HUES6 (cell line): ENCODE measurements around the gene BCL2L1.

Experiments used
- H3K27ac ChIP-seq: 2 replicates; pipeline ENCODE4 v1.7.0; 2013; ENCODE audit warnings: low read depth, mild to moderate bottlenecking, low read length, inconsistent platforms
- H3K27me3 ChIP-seq: 2 replicates; pipeline ENCODE4 v1.6.1; 2013; ENCODE audit warnings: low read length; ENCODE audit not compliant: control insufficient read depth, insufficient read depth
- H3K36me3 ChIP-seq: 2 replicates; pipeline ENCODE4 v1.6.1; 2013; ENCODE audit warnings: low read length; ENCODE audit not compliant: control insufficient read depth, insufficient read depth
- H3K4me1 ChIP-seq: 2 replicates; pipeline ENCODE4 v1.6.1; 2013; ENCODE audit warnings: low read length; ENCODE audit not compliant: control insufficient read depth, insufficient read depth
- H3K4me3 ChIP-seq: 2 replicates; pipeline ENCODE4 v1.5.1; 2013; ENCODE audit warnings: low read depth, low read length
- H3K9ac ChIP-seq: one replicate; pipeline ENCODE4 v1.6.1; 2013; ENCODE audit warnings: mild to moderate bottlenecking, low read length
- H3K9me3 ChIP-seq: 2 replicates; pipeline ENCODE4 v1.6.1; 2013; ENCODE audit warnings: low read depth, low read length; ENCODE audit not compliant: control insufficient read depth, insufficient read depth

BCL2L1 gene

DNA sequence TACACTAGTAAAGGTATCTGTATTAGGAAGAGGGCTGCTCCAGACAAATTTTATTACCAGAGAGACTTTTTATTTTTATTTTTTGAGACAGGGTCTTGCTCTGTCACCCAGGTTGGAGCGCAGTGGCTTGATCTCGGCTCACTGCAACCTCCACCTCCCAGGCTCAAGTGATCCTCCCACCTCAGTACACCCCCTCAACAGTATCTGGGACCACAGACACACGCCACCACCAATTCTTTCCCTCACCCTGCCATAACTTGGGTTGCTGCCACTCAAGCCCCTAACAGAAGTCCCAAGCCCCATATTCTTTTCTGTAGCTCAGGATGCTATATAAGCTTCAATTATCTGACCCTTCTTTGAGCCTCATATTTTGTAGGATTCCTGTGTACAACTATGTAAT is 6.9 kb downstream of the BCL2L1 start:
- Histone ChIP-seq H3K27ac (no peak overlapping the region), H3K27me3 (no peaks in the 10 kb centered on the region), H3K9ac (no peak overlapping the region), H3K4me3 (no peak overlapping the region), H3K4me1 (peaks cover 81% of the 10 kb centered on the region), H3K36me3 (peaks cover 40% of the 10 kb centered on the region), H3K9me3 (no peaks in the 10 kb centered on the region)

DNA sequence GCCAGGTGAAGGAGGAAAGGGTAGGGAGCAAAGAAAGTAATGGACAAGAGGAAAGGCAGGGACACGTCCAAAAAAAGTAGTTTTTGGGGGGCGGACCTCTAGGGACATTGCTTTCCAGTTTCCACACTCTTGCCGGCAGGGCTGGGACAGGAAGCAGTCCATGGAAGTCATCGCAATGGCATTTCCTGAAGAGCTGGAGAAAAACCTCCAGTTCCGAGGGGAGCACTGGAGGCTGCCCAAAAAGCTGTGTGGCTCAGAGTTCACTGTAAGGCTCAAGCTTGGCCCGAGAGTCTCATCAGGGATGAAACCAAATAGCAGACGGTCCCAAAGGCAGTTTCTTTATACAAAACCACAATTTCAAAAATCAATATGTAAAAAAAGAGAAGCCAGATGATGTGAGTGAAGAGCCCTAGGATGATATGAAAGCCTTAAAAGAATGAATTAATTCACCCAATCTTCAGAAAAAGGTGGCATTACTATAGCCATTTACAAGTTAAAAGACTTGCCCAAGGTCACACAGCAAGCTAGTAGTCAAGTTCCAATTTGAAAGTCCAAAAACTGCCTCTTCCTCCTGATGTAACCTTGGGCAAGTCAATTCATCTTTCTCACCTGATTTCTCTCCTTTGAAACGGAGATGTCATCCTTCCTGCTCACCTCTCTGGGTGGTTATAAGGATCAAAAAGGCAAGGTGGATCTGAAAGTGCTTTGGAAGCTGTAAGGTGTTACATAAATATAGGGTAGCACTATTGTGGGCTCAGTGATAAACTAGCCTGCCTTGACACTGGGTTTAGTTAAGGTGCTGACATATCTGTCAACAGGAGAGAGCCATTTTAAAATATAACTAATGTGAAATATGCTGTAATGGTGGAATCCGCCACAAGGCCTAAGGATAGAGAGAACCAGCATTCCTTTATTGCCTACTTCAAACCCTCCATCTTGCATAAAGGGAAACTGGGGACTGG is 9.1 kb downstream of the BCL2L1 start:
- peak overlapping the region; percentile 79 for H3K9ac ChIP-seq
- peaks cover 39% of the 10 kb centered on the region for H3K36me3 ChIP-seq
- no peaks in the 10 kb centered on the region for H3K27me3 ChIP-seq
- H3K4me1 ChIP-seq, result peaks cover 69% of the 10 kb centered on the region
- peak overlapping the region; percentile 87 for H3K27ac ChIP-seq
- peak overlapping the region; percentile 35 for H3K4me3 ChIP-seq
- no peaks in the 10 kb centered on the region for H3K9me3 ChIP-seq

DNA sequence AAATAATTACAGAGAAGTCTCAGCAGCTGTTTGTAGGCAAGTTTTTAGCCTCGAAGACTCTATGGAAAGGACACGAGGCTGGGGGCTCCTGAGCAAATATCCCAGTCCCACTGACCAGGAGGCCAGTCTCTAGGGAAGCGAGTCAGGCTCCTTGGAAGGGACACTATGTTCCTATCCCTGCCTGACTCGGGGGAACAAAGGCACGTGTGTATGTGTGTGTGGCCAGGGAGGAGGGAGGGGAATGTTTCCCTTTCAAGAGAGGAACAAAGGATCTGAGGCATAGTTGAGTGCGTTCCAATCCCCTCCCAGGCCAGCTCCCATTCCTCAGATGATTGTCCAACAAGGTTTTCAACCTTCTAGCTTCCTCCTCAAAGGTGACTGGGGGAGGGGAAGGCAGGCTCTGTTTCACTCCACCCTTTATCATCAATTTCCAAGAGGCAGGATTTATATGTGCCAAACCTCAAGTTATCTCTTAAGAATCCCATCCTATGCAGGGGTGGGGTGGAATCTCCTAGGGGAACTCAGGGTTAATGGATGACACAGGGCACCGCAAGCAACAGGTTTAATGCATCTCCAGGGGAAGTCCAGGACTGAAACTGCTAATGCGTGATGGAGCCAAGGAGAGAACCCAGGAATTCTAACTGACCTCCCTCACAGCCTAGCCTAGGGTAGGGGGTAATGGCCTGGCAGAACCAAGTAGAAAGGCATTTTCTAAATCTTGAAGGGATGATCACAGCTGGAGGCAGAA is 9.9 kb downstream of the BCL2L1 start:
- no peaks in the 10 kb centered on the region for H3K27me3 ChIP-seq
- peaks cover 44% of the 10 kb centered on the region for H3K36me3 ChIP-seq
- H3K27ac ChIP-seq, result peak overlapping the region; percentile 87
- peaks cover 71% of the 10 kb centered on the region for H3K4me1 ChIP-seq
- peak overlapping the region; percentile 79 for H3K9ac ChIP-seq
- no peaks in the 10 kb centered on the region for H3K9me3 ChIP-seq
- H3K4me3 ChIP-seq, result peak overlapping the region; percentile 35

DNA sequence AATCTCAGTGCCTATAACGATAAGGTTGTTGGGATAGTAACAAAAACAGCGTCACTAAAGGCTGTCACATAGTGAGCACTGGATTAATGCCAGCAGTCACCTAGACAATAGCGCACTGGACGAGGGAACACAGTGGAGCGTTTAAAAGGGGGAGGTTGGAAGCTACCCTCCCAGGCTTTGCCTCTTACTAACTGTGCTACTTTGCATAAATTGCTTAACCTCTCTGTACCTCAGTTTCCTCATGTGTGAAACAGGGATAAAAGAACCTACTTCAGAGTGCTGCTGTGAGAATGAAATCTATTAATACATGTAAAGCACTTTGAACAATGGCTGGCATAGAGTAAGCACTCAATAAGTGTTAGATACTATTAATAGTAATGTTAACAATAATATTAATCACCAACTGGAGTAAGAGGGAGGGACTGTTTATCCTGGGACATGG is 10.5 kb downstream of the BCL2L1 start:
- Histone ChIP-seq H3K4me3 (no peak overlapping the region), H3K9ac (peak overlapping the region; percentile 79), H3K4me1 (peaks cover 66% of the 10 kb centered on the region), H3K36me3 (peaks cover 47% of the 10 kb centered on the region), H3K27me3 (no peaks in the 10 kb centered on the region), H3K27ac (peak overlapping the region; percentile 87; the same call in 1 of the 2 replicates), H3K9me3 (no peaks in the 10 kb centered on the region)

DNA sequence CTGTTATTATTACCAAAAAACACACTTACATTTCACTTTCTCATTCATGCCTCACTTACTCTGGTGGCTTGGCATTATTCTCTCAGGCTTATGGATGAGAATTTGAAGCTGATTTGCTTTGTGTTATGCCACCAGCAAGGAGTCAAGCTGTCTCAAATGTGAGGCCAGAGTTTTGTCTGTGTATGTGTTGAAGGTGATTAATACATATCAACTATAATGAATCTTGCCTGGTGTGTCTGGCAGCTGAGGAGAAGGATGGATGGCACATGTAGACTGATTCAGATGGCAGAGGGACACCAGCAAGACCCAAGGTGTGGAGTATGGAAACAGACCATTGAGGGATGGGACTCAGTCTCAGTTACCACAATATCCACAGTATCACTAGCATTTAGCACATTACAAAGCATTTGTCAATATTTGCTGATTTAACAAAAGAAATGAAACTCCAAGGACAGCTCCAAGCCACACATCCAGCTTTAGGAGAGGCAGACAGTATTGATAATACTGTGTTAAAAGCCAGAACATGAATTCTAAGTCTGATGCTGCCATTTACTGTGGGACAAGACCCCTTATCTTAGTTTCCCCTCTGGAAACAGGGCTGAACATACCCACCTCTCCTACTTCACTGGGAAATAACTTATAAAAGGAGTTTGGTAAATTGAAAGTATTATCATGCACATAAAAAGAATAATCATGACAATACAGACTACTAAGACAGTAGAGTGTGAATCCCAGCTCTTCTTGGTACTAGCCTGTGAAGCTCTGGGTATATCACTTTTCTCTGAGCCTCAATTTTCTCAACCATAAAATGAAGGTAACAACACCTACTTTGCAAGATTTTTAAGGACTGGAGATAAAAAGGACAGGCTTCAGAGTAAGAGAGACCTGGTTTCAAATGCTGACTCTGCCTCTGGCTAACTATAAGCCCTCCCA is 11.2 kb downstream of the BCL2L1 start:
- peaks cover 59% of the 10 kb centered on the region for H3K4me1 ChIP-seq
- no peak overlapping the region for H3K9ac ChIP-seq
- H3K27me3 ChIP-seq, result no peaks in the 10 kb centered on the region
- no peak overlapping the region for H3K4me3 ChIP-seq
- no peaks in the 10 kb centered on the region for H3K9me3 ChIP-seq
- peak overlapping the region; percentile 87; the same call in 1 of the 2 replicates for H3K27ac ChIP-seq
- H3K36me3 ChIP-seq, result peaks cover 48% of the 10 kb centered on the region

DNA sequence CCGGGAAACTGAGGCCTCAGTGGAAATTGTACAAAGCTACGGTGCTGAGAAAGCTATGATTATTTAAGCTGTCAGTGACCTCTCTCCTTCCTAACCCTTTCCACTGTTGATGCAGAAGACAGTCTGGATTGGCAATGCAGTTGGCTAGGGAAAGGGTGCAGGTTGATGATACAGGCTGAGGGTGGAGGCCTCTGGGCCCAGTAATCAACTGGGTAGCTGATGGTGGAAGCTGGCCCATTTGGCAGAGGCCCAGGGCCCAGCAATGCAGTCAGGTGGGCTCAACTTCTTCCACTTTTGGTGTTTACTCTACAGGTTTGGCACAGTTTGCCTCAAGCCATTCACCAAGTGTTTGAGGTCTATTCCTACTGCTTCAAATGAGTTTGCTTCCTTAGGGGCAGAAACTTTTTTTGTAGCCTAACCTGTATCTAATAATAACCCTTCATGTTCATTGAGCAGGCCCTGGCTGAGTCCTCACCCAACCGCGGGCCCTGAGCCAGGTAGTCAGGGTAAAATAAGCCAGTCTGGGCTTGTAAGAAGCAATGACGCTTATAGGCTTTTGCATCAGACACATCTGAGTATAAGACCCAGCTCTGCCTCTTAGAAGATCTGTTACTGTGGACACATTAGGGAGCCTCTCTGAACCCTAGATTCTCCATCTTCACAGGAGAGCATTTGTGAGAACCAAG is 12.1 kb downstream of the BCL2L1 start:
- H3K36me3 ChIP-seq, result peaks cover 52% of the 10 kb centered on the region
- H3K4me3 ChIP-seq, result no peak overlapping the region
- no peak overlapping the region for H3K9ac ChIP-seq
- H3K27ac ChIP-seq, result no peak overlapping the region
- H3K27me3 ChIP-seq, result no peaks in the 10 kb centered on the region
- no peaks in the 10 kb centered on the region for H3K9me3 ChIP-seq
- peaks cover 59% of the 10 kb centered on the region for H3K4me1 ChIP-seq

DNA sequence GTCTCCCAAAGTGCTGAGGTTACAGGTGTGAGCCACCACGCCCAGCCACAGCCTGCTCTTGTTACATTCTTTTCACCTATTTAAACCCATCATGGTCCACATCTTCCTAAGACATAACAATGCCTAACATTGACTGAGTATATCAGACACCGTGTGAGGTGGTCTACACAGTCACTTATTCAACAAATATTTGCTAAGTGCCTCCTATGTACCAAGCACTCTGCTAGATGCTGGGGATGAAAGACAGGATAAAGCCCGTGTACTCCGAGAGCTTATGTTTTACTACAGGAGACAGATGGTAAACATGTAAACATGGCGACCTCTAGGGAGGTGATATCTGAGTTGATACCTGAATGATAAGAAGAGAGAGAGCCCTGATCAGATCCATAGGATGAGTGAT is 12.7 kb downstream of the BCL2L1 start:
- no peak overlapping the region for H3K4me3 ChIP-seq
- no peaks in the 10 kb centered on the region for H3K27me3 ChIP-seq
- H3K36me3 ChIP-seq, result peaks cover 52% of the 10 kb centered on the region
- H3K9me3 ChIP-seq, result no peaks in the 10 kb centered on the region
- peaks cover 60% of the 10 kb centered on the region for H3K4me1 ChIP-seq
- H3K27ac ChIP-seq, result no peak overlapping the region
- no peak overlapping the region for H3K9ac ChIP-seq

DNA sequence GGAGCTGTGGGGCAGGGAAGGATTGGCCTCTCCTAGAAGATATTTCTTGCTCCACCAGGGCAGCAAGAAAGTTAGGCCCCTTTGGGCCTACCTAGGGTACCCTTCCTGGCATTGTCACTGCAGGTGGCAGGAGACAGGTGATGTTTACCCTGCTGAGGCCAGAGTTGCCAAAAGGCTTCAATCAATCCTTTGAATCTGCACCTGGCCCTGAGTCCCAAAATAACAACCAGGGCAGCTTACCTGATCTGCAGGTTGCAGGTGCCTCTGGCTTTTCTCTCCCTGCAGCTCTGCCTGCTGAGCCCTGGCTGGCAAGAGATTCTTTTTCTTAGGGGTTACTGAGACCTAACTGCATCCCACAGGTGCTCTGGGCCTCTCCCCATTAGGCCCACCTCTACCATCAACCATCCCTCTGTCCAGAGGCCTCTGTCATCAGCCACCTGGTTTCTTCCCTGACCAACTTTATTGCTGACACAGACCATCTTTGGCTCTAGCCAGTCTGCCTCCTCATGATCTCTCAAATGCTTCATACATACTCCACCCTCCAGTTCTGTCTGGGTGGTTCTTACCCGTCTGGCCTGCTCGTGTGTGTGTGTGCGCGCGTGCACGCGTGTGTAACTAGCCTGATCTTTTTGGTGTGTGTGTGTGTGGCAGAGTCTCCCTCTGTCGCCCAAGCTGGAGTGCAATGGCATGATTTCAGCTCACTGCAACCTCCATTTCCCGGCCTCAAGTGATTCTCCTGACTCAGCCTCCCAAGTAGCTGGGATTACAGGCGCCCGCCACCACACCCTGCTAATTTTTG is 13.7 kb downstream of the BCL2L1 start:
- H3K36me3 ChIP-seq, result peaks cover 47% of the 10 kb centered on the region
- H3K9me3 ChIP-seq, result no peaks in the 10 kb centered on the region
- no peak overlapping the region for H3K4me3 ChIP-seq
- H3K9ac ChIP-seq, result no peak overlapping the region
- H3K27me3 ChIP-seq, result no peaks in the 10 kb centered on the region
- peaks cover 60% of the 10 kb centered on the region for H3K4me1 ChIP-seq
- no peak overlapping the region for H3K27ac ChIP-seq

DNA sequence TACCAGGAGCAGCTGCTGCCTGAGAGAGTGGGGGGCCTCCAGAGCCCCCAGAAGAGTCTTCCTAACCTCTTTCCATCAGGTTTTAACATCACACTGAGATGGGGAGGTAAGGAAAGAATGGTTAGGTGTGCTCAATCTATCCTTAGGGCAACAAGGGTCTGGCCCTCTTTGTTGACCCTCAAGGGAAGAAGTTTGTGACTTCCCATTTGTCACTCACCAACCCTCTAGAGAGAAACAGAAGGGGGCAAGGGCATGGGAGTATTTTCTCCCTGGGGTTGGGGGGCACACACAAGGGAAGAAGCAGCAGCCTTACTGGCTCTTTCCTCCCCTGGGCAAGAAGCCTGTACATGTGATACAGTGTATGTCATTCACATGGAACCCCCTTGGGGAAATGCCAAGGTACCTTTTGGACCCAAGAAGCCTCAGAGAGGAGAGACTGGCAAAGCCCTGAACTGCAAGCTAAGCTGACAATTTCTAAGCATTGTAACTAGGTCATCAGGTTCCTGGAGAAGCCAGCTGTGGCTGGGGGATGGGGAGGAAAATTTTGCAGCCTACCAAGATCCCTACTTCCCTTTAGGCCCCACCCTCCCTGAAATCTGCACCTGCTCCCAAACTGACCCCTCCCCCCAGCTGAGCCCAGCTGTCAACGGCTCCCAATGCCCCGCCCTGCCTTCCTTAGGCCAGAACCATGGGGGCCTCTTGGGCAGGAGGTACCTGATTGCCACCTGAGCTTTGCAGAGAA is 14.5 kb downstream of the BCL2L1 start:
- Histone ChIP-seq H3K4me1 (peaks cover 52% of the 10 kb centered on the region), H3K27me3 (no peaks in the 10 kb centered on the region), H3K36me3 (peaks cover 45% of the 10 kb centered on the region), H3K27ac (no peak overlapping the region), H3K9me3 (no peaks in the 10 kb centered on the region), H3K9ac (no peak overlapping the region), H3K4me3 (no peak overlapping the region)
